NOMO-1 treated with DMSO at 0.1 percent for 48 hours (cell line): Measurements from ENCODE around the gene CNP.
"Not testable (repeated sequence)": the region's sequence is repeated elsewhere in the genome, so short reads cannot be mapped to it uniquely, and the experiment has no call there.

Experiments used
- DNase-seq: peaks from one replicate; lab custom pipeline; 2025; ENCODE audit not compliant: unreplicated experiment; lab: John Stamatoyannopoulos, UW

Gene CNP

DNA sequence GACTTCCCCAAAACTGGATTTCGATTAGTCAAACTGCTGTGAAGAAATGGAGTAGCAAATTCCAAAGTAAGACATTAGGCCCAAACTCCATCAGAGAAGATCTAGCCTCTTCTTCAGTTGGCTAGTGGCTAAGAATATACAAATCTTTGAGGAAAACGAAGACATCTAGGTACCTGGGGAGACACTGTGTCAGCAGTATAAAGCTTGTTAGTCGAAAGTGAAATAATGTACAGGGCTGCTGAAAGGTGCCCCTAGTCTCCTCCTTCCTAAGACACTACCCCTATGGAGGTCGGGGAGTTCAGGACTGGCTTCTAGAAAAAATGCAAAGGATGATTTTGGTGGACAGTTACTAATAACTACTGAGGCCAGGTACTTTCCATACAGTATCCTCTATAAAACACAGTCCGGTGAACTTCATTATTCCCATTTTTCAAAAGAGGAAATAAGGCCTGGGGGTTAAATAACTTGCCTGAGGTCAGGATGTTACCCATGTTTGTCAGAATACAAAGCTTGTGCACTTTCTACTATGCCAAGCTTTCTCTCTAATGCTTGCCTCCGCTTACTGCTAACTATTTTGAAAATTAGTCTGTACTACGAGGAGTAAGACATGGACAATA is 35.7 kb downstream of the CNP start:
- DNase-seq, result no peak

DNA sequence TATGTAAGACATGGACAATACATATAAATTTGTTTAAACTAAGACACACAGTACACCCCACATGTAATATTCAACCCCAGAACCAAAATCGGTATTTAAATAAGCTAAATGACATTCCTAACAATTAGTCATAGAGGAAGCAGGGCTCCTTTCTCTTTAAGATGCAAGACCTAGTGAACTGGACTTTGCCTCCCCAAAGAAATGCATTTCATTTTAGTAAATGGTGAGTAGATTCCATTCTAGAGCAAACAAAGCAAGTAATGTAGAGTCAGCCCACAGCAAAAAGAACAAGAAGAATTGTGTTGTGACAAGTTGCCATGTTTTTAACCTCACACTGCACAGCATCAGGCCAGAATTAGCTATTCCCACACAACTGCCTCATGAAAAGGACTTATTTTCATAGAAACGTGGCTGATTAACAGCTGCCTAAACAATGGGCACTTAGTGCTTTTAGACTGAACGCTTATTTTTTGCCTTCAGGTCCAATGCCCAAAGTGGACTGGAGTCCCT is 36.3 kb downstream of the CNP start:
- DNase-seq, result no peak

DNA sequence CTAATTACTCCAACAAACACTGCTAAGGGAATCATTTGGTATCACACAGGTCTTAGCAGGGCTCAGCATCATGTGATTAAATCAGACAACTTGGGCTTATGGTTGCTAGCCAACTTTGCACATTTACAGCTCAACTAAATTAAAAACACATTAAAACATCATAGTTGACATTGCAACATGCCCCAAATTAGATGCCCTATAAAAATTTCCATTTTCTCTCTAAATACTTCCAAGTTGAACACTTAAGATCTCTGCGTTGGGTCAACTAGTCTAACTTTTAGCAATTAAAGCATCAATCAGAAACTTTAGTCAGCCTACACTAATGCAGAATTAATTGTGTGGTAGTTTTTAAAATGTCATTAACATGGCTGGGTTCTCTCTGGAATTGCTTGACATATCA is 38.6 kb downstream of the CNP start:
- no peak for DNase-seq

DNA sequence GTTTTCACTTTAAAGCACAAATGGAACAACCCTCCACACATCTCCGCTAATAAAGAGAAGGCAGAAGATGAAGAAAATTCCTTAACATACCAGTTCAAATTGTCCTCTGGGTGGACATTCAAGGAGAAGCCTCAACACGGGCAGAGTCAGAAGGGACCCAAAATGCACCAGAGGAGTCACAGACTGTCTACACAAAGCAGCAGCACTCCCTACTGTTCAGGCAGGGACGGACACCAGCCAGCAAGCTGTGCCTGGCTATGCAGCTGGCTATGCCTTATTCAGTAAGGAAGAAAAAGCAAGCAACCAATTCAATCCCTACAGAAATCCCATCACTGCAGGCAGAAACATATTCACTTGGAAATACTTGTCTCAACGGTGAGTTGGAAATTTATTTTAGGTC is 42.6 kb downstream of the CNP start:
- DNase-seq, result no peak

DNA sequence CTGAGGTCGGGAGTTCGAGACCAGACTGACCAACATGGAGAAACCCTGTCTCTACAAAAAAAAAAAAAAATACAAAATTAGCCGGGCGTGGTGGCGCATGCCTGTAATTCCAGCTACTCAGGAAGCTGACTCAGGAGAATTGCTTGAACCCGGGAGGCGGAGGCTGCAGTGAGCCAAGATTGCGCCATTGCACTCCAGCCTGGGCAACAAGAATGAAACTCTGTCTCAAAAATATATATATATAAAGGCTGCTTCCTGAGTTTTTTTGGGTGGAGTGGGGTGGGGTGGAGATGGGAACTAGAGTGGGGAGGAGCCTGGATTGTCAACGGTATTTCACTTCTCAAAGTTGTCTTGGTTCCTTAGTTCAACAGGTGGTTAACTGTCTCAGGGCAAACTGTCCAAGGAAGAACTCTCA is 43.7 kb downstream of the CNP start:
- peak; percentile 80 for DNase-seq

DNA sequence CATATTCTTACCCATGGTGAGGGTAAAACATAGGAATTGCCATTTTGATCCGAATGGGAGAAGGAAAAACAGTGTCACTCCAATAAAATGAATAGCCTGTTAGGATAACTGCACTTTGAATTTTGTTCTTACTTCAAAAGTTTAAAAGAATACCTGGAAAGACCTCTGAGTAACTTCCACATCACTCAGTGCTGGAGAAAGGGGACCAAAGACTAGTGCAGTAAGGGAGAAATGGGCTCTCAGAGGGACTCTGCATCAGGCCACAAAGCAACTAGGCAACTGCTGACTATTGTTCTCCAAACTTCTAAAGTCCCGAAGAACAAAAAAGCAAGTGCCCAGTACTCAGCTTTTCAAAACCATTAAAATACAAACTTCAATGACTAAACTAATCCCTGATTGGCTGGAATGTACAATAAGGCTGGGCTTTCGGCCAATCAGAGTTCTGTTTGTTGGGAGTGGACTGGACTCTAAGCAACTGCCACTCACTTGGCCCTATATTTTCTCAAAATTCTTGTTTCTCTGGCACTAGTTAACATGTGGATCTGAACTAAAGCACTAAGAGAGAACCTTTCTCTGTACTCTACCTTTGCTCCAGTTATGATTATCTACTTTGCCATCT is 44.4 kb downstream of the CNP start:
- DNase-seq, result no peak

DNA sequence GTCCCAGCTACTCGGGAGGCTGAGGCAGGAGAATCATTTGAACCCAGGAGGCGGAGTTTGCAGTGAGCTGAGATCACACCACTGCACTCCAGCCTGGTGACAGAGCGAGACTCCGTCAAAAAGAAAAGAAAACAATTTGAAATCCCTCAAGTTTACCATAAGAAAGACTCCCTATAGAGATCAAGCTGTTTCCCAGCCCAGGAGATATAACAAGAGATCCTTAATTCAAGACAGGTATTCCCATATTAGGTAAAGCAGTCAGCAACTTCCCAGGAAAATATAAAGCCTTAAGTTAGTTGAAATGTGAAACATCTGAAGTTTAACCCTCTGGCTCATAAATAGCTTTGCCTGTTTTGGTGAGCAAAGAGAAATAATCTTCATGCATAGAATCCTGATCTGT is 45.8 kb downstream of the CNP start:
- not testable (repeated sequence) for DNase-seq

DNA sequence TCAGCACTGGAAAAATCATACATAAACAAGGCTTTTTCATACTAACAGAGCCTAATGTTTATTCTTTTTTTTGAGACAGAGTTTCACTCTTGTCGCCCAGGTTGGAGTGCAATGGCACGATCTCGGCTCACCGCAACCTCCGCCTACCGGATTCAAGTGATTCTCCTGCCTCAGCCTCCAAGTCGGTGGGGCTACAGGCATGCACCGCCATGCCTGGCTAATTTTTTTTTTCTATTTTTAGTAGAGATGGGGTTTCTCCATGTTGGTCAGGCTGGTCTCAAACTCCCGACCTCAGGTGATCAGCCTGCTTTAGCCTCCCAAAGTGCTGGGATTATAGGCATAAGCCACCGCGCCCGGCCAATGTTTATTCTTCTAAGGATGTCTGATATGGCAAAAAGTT is 47.1 kb downstream of the CNP start:
- not testable (repeated sequence) for DNase-seq

DNA sequence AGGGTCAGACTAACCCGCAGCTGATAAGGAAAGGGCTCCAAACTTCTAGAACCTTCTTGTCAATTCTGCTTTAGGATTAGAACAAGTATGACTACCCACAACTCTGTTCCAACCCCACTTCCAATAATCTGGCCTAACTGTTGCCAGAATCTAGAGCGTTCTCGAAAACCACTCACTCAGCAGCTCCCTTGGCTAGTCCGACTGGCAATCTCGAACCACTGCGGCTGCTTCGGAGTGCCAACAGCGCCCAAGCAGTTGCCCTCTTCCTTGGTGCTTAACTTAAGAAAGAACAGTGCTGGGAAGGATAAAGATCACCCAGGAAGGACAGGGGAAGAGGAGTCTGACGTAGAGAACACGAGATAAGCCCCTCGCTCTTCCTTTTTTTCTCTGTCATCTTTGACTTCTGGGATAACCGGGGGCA is 49.8 kb downstream of the CNP start:
- DNase-seq, result no peak

DNA sequence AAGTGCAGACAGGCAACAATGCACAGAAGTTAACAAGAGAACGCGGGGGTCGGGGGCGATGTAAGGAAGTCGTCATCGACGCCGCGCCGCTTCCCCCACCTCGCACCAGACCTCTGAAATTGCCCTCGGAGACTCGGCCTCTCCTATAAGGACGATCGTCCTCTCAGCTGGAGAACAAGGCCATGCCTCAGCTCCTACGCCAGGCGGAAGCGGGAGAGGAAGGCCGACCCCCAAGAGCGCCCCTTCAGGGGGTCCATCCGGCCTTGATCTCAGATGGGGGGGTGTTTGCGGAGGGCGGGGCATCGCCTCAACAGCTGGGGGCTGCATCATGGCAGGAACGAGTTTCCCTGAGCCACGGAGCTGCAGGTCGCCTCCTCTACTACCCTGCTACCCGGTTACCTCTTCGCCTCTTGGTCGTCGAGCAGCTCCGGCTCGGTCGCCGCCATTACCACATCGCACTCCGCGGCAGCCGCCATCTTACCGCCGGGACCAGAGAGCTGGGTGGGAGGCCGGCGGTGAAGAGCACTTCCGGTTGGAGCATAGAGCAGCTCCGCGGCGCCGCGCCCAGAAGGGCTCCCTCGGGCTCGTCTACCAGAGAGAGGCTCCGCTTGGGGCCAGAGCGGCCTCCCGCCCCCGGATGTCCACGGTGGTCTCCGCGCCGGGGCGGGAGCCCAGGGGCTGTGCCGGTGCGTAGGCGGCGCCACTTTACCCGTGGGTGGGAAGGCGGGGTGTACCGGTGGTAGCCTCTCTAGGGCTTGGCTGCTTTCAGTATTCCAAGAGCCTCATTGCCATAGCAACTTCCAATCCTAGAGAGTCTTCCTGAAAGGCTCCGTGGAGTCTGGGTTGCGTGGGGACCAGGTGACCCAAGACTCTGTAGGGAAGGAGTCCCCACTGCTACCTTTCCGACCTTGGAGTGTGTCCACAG is 50.6 kb downstream of the CNP start, which contains the start of gene DNAJC7:
DNAJC7 (minus strand) TSS at position 499 of the 925 bp plus-strand sequence; CDS start at position 476, 23 bp downstream.
- peak; percentile 92 for DNase-seq

DNA sequence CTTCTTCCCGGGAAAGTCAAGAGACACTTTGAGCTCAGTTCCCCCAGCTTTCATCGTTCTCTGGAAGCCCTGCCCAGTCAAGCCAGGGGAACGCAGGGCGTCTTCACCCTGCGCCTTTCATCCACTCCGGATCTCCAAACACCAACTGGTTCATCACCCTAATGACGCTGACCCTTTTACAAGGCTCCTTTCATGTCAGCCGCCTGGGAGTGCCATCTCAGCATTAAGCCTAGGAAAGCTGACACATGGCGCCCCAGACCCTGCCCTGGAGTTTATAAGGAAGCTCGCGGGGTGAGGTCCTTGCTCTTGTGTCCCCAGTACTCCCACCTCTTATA is 51.2 kb downstream of the CNP start:
- no peak for DNase-seq

DNA sequence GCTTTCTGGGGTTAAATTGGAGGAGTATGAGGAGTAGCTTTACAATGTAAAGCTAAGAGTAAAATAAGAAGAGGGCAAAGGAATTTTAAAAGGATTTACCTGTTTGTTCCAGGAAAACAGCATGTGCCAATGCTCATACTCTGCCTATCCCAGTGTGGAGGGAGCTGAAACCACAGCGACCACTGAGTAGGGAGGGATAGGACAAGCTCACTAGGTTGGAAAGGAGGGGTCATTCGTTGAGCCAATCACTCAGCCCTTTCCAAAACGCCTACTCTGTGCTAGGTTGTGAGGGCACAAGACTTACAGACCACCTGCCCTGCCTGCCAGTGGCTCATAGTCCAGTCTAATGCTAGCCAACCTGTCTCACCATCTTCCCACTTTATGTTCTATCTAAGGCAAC is 51.7 kb downstream of the CNP start:
- DNase-seq, result no peak

DNA sequence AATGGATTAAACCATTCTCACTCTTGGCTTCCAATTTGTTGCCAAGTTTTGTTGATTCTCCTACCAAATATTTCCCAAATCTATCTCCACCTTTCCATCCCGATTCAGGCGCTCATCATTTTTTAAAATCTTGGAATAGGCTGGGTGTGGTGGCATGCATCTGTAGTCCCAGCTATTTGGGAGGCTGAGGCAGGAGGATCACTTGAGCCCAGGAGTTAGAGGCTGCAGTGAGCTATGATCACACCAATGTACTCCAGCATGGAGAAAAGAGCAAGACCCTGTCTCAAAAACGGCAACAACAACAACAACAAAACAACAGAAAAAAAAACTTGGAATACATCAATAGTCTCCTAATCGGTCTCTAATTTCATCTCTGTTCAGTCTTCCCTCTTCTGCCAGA is 52.4 kb downstream of the CNP start:
- DNase-seq, result no peak

DNA sequence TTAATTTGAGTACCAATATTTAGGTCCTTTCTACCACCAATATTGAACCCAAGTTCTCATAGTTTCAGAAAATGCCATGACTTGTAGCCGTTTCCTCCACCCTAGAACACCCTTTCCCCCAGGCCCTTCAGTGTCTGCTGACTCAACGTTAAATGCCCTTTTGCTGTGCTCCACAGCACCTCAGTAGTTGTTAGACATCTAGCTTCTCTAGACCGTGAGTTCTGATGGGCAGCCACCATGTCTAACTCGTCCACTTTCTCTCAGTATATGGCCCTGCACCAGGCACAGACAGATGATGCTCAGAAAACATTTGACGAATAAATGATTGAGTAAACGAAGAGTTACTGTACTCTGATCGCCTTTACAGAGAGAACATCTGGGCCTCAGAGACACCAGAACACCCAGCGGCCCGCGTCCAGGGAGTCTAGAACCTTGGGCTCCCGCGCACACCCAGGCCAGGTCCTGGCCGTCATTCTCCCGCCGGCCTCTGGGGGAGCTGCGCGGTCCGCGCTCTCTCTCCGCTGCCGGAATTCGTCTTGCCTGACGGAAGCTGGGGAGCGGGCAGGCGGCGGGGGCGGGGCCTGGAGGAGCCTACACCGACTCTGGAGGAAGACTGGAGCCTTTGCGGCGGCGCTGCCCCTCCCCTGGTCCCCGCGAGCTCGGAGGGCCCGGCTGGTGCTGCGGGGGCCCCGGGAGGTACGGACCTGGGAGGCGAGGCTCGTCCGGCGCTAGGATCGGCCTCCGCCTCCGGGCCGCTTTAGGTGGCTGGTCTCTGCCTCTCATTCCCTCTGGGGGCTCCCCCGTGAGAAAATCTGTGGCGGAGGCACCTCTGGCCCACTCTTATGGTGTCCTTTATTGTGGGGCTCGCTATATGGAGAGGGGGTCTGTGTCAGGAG is 53.2 kb downstream of the CNP start, which contains the start of gene NKIRAS2:
NKIRAS2 (plus strand) TSS at position 582 of the 896 bp plus-strand sequence. CDS start 1,488 bp downstream, outside the sequence.
- peak; percentile 90 for DNase-seq

DNA sequence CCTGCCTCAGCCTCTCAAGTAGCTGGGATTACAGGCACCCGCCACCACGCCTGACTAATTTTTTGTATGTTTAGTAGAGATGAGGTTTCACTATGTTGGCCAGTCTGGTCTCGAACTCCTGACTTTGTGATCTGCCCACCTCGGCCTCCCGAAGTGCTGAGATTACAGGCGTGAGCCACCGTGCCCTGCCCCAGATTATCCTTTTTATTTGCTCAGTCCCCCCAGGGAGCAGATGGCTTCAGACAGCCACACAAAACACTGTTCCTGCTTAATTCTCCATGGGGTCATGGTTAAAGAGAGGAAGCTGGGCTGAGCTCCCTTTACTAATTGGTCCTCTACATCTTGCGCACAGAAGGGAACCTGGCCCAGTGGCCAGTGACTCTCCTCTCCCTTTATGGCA is 54.2 kb downstream of the CNP start:
- DNase-seq, result not testable (repeated sequence)

DNA sequence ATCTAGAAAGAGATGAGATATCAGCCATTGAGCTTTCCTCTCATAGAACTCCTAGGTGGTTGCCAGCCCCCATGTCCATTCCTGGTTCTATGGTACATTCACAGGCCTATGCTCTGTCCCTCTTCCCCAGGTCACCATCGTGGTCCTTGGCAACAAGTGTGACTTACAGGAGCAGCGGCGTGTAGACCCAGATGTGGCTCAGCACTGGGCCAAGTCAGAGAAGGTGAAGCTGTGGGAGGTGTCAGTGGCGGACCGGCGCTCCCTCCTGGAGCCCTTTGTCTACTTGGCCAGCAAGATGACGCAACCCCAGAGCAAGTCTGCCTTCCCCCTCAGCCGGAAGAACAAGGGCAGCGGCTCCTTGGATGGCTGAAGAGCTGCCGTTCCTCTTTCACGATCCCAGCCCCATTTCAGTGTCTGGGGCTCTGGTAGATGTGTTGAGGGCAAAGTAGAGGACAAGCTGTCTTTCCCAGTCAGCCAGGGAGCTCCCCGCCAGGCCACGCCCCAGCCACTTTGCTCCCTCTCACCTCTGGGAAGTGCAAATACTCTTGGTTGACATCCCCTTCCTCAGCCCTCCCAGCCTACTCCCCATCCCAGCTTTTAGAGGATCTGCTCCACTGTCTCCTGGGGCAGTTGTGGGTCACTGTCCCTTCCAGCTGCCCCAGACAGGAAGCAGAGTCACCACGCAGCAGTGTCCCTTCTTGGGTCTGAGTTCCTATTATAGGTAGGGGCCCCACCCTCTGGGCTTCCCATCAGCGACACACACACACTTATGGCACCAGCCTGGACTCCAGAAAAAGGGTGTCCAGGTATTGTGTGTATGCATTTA is 57.1 kb downstream of the CNP start:
- DNase-seq, result peak; percentile 93

DNA sequence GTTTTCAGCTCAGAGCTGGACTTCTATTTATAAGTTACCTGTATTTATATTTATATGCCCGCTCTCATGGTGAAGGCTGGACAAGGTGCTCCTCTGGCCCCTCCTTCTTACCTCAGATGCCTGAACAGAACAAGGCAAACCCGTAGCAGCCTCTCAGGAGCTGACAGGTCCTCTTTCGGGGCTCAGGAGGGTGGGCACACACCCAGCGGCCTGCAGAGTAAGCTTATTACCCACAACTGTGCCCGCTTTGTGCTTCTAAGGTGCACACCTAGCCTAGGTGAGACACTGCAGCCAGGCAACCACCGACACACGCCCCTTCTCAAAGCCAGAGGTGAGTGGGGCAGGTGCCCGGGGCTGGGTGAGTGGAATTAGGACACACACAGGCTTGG is 58.6 kb downstream of the CNP start:
- no peak for DNase-seq

DNA sequence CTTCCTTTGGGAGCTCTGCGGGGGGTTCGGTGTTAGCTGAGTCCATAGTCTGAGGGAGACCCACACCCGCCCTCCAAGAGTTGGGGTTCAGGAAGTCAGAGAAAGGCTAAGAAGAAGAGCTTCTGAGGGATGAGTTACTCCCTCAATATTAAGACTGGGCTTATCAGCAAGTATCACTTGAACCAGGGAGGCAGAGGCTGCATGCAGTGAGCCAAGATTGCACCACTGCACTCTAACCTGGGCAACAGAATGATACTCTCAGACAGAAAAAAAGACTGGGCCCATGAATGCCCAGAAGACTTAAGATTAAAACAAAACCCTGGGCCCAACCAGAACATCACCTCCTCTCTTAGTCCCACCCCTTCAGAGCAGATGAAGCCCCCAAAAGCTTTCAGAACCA is 59.3 kb downstream of the CNP start:
- DNase-seq, result no peak

DNA sequence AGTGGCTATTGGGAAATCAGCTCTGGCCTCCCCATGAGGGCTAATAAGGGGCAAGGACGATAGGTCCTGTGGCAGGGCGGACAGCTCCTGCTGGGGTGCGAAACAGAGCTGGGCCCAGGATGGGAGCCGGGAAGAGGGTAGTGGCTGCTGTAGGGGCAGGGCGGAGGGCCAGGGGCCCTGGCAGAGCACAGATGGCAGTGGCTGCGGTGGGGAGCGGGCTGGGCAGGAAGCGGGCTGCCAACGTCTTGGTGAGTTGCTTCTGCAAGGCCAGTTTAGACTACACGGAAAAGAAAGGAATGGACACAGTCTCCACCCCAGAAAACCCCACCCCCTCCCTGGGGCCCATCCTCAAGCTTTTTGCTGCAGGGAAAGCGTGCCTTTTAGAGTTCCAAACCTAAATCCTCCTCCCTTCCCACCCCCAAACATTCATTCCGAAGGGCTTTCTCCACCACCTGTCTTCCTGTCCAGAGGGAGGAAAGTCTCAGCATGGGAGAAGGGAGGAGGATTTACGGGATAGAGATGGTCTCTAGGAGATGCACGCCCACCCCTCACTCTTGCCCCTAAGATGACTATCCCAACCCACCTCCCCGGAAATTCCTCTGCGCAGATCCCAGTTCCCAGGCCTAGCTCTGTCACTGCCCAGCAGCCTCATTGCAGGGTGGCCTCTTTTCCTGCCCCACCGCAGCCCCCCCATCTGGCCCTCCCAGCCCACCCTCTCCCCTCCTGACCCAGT is 60.4 kb downstream of the CNP start:
- DNase-seq, result no peak
